ENCODE results near the gene FAM200C.

DNA sequence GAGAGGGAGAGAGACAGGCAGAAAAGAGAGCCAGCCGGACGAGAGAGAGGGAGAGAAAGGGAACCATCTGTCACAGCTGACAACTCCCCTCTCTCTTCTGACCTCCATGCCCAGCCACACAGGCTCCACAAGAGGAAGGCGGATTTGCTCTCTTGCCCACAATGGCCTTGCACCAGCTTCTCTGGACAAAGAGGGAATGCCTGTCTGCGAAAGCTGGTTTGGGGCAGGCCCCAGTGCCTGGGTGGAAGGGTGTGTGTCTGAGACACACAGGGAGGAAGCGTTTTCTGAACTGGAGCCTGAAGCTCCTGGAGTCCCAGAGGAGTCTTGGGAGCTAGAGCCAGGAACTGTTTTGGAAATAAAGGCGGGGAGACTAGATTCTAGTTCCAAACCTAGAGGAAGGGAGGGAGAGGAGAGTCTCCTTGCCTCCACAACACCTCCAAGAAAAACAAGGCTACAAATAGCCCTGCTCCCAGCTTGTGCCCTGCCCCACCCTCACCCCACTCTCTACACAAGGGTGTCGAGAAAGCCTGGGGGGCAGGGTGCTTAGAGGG lies 41.9 kb downstream of the FAM200C start:
- TF ChIP-seq, protein P1, sequence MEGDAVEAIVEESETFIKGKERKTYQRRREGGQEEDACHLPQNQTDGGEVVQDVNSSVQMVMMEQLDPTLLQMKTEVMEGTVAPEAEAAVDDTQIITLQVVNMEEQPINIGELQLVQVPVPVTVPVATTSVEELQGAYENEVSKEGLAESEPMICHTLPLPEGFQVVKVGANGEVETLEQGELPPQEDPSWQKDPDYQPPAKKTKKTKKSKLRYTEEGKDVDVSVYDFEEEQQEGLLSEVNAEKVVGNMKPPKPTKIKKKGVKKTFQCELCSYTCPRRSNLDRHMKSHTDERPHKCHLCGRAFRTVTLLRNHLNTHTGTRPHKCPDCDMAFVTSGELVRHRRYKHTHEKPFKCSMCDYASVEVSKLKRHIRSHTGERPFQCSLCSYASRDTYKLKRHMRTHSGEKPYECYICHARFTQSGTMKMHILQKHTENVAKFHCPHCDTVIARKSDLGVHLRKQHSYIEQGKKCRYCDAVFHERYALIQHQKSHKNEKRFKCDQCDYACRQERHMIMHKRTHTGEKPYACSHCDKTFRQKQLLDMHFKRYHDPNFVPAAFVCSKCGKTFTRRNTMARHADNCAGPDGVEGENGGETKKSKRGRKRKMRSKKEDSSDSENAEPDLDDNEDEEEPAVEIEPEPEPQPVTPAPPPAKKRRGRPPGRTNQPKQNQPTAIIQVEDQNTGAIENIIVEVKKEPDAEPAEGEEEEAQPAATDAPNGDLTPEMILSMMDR (optimal IDR thresholded peaks at IDR 0.05 in 1 of 3, IDR thresholded peaks at IDR 0.05 in 1 of 3, conservative IDR thresholded peaks at IDR 0.05 in 1 of 3; ENCODE audit: extremely low read depth in 1 of 3, insufficient read depth in 2 of 3, low read length in 3 of 3): no peak
- no peak for TF ChIP-seq EZH2 (IDR thresholded peaks at IDR 0.05; ENCODE audit: low read length)

All from keratinocyte (primary cell).